HFF-Myc (cell line): Measurements from ENCODE around the gene ZNF485.
"Not testable (repeated sequence)": the region's sequence is repeated elsewhere in the genome, so short reads cannot be mapped to it uniquely, and the experiment has no call there.

Experiments
- DNase-seq: peaks from one replicate; pipeline ENCODE4 v3.0.0-alpha.2; 2011; ENCODE audit warnings: low read depth; ENCODE audit errors: extremely low read depth
- H3K4me3 ChIP-seq: replicated peaks from 2 replicates; pipeline ENCODE4 v1.5.1; 2011; ENCODE audit warnings: low read depth, mild to moderate bottlenecking, control low read depth, low read length
- TF ChIP-seq, protein P1 (sequence below): IDR thresholded peaks from 2 replicates; pipeline ENCODE4 v1.5.1; 2012; ENCODE audit warnings: mild to moderate bottlenecking, low read depth, low read length, control low read depth; ENCODE audit errors: missing control alignments

Gene ZNF485

GRCh38 chr10:43627942-43628341 is 21.7 kb downstream of the ZNF485 start:
- H3K4me3 ChIP-seq, result no peak overlapping the region
- DNase-seq, result no peak
- TF ChIP-seq, protein P1, sequence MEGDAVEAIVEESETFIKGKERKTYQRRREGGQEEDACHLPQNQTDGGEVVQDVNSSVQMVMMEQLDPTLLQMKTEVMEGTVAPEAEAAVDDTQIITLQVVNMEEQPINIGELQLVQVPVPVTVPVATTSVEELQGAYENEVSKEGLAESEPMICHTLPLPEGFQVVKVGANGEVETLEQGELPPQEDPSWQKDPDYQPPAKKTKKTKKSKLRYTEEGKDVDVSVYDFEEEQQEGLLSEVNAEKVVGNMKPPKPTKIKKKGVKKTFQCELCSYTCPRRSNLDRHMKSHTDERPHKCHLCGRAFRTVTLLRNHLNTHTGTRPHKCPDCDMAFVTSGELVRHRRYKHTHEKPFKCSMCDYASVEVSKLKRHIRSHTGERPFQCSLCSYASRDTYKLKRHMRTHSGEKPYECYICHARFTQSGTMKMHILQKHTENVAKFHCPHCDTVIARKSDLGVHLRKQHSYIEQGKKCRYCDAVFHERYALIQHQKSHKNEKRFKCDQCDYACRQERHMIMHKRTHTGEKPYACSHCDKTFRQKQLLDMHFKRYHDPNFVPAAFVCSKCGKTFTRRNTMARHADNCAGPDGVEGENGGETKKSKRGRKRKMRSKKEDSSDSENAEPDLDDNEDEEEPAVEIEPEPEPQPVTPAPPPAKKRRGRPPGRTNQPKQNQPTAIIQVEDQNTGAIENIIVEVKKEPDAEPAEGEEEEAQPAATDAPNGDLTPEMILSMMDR, result no peak

DNA sequence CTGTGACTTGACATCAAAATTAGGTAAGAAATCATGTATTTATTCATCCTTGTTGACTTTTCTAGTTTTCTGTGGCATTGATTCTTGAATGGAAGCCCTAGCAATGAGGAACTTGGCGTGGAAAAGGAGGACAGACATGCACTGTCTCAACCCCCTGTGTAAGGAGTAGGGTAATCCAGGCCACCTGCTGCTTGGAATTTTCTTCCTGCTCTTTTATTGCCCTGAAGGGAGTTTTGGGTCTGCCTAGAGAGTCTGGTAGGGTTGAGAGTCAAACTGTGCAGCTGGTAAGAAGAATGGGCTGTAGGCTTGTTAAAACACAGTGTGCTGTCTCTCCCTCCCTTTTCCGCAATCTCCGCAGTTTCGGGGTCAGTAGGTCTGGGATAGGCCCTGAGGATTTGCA is 22.7 kb downstream of the ZNF485 start:
- H3K4me3 ChIP-seq, result no peak overlapping the region
- TF ChIP-seq, protein P1, result no peak
- no peak for DNase-seq

GRCh38 chr10:43635816-43636215 is 29.6 kb downstream of the ZNF485 start:
- H3K4me3 ChIP-seq, DNase-seq: not testable (repeated sequence)

DNA sequence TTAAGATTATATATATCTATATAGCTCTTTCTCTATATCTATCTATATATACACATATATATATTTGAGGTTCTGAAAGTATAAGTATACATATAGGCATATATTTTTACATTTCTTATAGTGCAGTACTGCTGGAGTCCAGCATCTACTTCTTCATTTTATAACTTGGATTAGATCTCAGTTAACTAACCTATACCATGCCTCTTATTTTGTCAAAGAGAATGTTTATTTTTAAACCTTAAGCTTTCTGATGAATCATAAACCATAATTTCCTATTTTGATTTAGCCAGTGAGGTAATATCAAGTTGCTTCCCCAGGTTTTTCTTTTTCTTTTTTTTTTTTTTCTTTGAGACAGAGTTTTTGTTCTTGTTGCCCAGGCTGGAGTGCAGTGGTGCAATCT is 34.4 kb downstream of the ZNF485 start:
- TF ChIP-seq, protein P1, result no peak

GRCh38 chr10:43644252-43644651 is 38.0 kb downstream of the ZNF485 start:
- H3K4me3 ChIP-seq, result no peak overlapping the region
- DNase-seq, result no peak
- TF ChIP-seq, protein P1, result no peak

More for the DNA sequence above, 34.4 kb downstream of the ZNF485 start:
- DNase-seq, result no peak
- no peak overlapping the region for H3K4me3 ChIP-seq

DNA sequence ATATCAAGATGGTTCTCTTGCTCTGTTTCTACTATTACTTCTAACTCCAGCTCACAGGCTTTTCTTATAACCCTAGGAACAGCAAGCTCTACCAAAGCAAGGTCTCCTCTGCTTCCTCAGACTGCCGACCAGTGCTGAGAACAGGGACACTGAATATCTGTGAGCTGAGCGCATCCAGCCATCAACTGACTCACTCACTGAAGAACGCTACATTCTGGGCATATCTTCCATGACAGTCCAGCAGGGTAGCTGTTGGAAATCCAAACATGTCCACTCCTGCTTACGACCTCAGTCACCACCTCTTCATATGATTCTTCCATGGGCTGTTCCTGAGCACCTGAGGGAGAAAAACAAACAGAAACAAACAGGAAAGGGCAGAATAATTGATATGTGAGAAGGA is 39.6 kb downstream of the ZNF485 start:
- TF ChIP-seq, protein P1, result no peak
- no peak for DNase-seq

GRCh38 chr10:43647576-43647975 is 41.3 kb downstream of the ZNF485 start:
- TF ChIP-seq, protein P1, result no peak
- no peak for DNase-seq
- H3K4me3 ChIP-seq, result no peak overlapping the region

More for the DNA sequence above, 39.6 kb downstream of the ZNF485 start:
- no peak overlapping the region for H3K4me3 ChIP-seq
